H1 (cell line): Measurements from ENCODE around the gene FAM170B. TPM values are rescaled to one million over a fixed set of nuclear protein-coding genes. Genes with fewer than 3 reads are reported as not detected.

ENCODE experiments used
- polyA plus RNA-seq, 7 experiments: library from polyadenylated mRNA; depleted of rRNA in 3 of 7; stranded (reverse) in 5 of 7; unstranded in 2 of 7; fragments of >200 nt in 5 of 7; fragments of 200-250 nt in 2 of 7; gene quantifications; 1 replicate in 5 of 7; 2 replicates in 1 of 7; 4 replicates in 1 of 7; pipeline versions ENCODE4 v1.2.1 to v1.2.3, GENCODE V29; 2011 to 2013; ENCODE audit warnings: missing spikeins in 2 of 7, mixed read lengths in 2 of 7
- total RNA-seq: library from RNA; stranded (reverse); fragmentation: NEBNext Ultra II Directional; extraction: Animal tissue kit (Norgen Biotek cat#: 25700); gene quantifications from 2 replicates; pipeline ENCODE4 v1.2.1, GENCODE V29; 2021
- TF ChIP-seq, protein P1 (sequence below): IDR thresholded peaks from 2 replicates; pipeline ENCODE4 v1.6.1; 2011; ENCODE audit warnings: low read length, improper control_type of control experiment

Gene FAM170B
- total and polyA plus RNA-seq, 2 of the 8 experiments (the other 6 are each of a cell fraction or from before 2014, with no cell fraction given): not detected

DNA sequence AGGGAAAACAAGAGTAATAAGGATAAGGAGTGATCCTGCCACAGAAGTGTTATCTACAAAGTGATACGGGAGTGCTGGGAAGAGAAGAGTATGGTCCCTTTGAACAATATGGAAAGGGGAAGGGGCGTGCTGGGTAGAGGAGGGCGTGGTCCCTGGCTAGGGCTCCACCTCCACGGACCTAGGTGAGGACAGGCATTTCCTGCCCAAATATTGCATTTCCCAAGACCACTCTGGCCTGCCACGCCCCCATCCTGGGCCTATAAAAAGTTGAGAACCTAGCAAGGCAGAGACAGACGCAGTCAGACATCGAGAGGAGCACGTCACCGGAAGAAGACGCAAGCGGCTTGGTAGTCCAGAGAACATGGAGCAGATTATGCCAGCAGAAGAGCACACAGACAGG lies 41.3 kb downstream of the FAM170B start (continued):
- TF ChIP-seq, protein P1, sequence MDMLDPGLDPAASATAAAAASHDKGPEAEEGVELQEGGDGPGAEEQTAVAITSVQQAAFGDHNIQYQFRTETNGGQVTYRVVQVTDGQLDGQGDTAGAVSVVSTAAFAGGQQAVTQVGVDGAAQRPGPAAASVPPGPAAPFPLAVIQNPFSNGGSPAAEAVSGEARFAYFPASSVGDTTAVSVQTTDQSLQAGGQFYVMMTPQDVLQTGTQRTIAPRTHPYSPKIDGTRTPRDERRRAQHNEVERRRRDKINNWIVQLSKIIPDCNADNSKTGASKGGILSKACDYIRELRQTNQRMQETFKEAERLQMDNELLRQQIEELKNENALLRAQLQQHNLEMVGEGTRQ: no peak
